ENCODE data around the gene ATXN10. TPM values are rescaled to one million over a fixed set of nuclear protein-coding genes. Genes with fewer than 3 reads are reported as not detected.
A peak's percentile ranks its signal among the peaks of the same experiment; 100 is the strongest.

Gene ATXN10
- polyA plus RNA-seq, 2 donors: 23.1 to 82.7 TPM

DNA sequence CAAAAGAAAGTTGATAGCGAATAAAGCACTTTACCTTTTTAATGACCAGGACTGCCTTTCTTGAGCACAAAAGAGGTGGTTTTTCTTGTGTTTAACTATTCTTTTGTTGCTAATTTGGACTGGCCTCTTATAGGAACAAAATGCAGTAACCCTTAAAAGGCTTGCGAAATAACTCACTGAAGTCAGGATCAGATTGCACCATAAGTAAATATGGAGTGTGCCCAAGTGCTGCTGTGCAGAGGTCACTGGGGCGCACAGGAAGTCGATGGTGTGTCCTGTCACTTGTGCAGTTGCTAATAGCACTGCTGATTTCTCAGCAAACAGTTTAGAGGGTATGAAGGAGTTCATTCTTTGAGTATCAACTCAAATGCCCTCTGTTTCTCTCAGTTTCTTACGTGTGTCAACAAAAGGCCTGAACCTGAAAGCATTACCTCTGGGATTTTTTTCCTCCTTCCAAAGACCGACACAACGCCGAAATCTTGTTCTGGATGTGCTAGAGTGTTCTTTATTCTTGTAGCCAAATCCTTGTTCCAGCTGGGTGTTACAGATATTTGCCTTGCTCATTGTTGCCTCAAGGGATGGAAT, 71.3 kb downstream of the ATXN10 start:
- Histone ChIP-seq H3K27me3 (ENCODE audit: control insufficient read depth in 1 of 2, insufficient read depth in 2 of 2, low read length in 2 of 2) (no peaks in the 10 kb centered on the region), H3K4me1 (ENCODE audit: control insufficient read depth in 2 of 2, insufficient read depth in 2 of 2, low read length in 1 of 2) (peaks cover 5% of the 10 kb centered on the region in 2 donors), H3K27ac (ENCODE audit: low read depth in 2 of 2, low read length in 1 of 2) (peak overlapping the region; percentile 55 to 77), H3K36me3 (ENCODE audit: control insufficient read depth in 2 of 2, insufficient read depth in 2 of 2, low read length in 1 of 2) (peaks cover 0 to 8% of the 10 kb centered on the region in 2 donors), H3K4me3 (ENCODE audit: low read depth in 1 of 2, low read length in 2 of 2) (no peak overlapping the region), H3K9me3 (ENCODE audit: control insufficient read depth in 2 of 2, insufficient read depth in 1 of 2, low read depth in 1 of 2, low read length in 1 of 2) (no peaks in the 10 kb centered on the region)
- 58 to 72% methylated on average over 8 of the region's 8 CpGs for WGBS, 2 donors

DNA sequence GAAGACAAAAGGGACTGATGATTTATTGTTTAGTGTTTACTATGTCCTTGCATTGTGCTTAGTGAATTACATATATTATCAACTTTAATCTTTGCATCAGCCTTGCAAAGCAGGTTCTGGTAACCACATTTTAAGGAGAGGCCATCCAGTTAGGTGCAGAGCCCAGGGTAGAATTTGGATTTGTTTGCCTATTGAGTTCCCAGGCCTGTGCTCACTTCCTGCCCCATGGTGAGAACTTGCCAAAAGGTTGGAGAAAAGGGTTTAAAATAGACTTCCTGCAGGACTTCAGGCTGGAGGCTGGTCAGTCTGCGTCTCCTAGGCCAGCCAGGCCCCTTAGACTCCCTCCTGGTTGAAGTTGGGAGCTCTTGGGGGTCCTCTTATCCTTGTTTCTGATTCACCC, 72.1 kb downstream of the ATXN10 start:
- no peaks in the 10 kb centered on the region for H3K27me3 ChIP-seq (ENCODE audit: control insufficient read depth in 1 of 2, insufficient read depth in 2 of 2, low read length in 2 of 2)
- H3K9me3 ChIP-seq (ENCODE audit: control insufficient read depth in 2 of 2, insufficient read depth in 1 of 2, low read depth in 1 of 2, low read length in 1 of 2): no peaks in the 10 kb centered on the region
- peaks cover 5% of the 10 kb centered on the region in 2 donors for H3K4me1 ChIP-seq (ENCODE audit: control insufficient read depth in 2 of 2, insufficient read depth in 2 of 2, low read length in 1 of 2)
- H3K4me3 ChIP-seq (ENCODE audit: low read depth in 1 of 2, low read length in 2 of 2): no peak overlapping the region
- 79 to 80% methylated on average over 1 of the region's 1 CpG for WGBS, 2 donors
- H3K27ac ChIP-seq (ENCODE audit: low read depth in 2 of 2, low read length in 1 of 2): peak overlapping the region; percentile 78 to 95
- H3K36me3 ChIP-seq (ENCODE audit: control insufficient read depth in 2 of 2, insufficient read depth in 2 of 2, low read length in 1 of 2): peaks cover 0 to 8% of the 10 kb centered on the region in 2 donors

- WGBS, 2 donors: 80 to 81% methylated on average over 5 of the region's 5 CpGs
Measured at GRCh38 chr22:45744442-45744841, 72.8 kb downstream of the ATXN10 start.

DNA sequence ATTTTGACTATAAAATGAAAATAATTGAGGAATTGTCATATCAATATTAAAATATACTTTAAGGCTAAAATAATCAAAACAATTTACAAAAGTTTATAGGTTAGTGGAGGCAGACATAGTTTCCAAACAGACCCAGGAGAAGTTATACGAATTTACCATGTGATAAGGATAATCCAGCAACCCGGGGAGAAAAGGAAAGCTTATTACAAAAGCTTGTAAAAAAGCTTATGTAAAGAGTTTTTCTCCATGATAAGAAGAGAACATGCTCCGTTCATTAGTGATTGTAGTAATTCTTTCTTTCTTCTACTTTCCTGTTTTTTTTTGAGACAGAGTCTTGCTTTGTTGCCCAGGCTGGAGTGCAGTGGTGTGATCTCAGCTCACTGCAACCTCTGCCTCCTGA, 79.0 kb downstream of the ATXN10 start:
- H3K4me3 ChIP-seq (ENCODE audit: low read depth in 1 of 2, low read length in 2 of 2): no peak overlapping the region
- H3K9me3 ChIP-seq (ENCODE audit: control insufficient read depth in 2 of 2, insufficient read depth in 1 of 2, low read depth in 1 of 2, low read length in 1 of 2): no peaks in the 10 kb centered on the region
- H3K27me3 ChIP-seq (ENCODE audit: control insufficient read depth in 1 of 2, insufficient read depth in 2 of 2, low read length in 2 of 2): no peaks in the 10 kb centered on the region
- peaks cover 2 to 6% of the 10 kb centered on the region in 2 donors for H3K4me1 ChIP-seq (ENCODE audit: control insufficient read depth in 2 of 2, insufficient read depth in 2 of 2, low read length in 1 of 2)
- 84 to 89% methylated on average over 3 of the region's 3 CpGs for WGBS, 2 donors
- H3K27ac ChIP-seq (ENCODE audit: low read depth in 2 of 2, low read length in 1 of 2): no peak overlapping the region
- H3K36me3 ChIP-seq (ENCODE audit: control insufficient read depth in 2 of 2, insufficient read depth in 2 of 2, low read length in 1 of 2): peaks cover 0 to 6% of the 10 kb centered on the region in 2 donors

More at GRCh38 chr22:45744442-45744841, 72.8 kb downstream of the ATXN10 start:
- Histone ChIP-seq H3K27me3 (ENCODE audit: control insufficient read depth in 1 of 2, insufficient read depth in 2 of 2, low read length in 2 of 2) (no peaks in the 10 kb centered on the region), H3K9me3 (ENCODE audit: control insufficient read depth in 2 of 2, insufficient read depth in 1 of 2, low read depth in 1 of 2, low read length in 1 of 2) (no peaks in the 10 kb centered on the region), H3K27ac (ENCODE audit: low read depth in 2 of 2, low read length in 1 of 2) (peak overlapping the region; percentile 78 to 95), H3K36me3 (ENCODE audit: control insufficient read depth in 2 of 2, insufficient read depth in 2 of 2, low read length in 1 of 2) (peaks cover 0 to 8% of the 10 kb centered on the region in 2 donors), H3K4me3 (ENCODE audit: low read depth in 1 of 2, low read length in 2 of 2) (no peak overlapping the region), H3K4me1 (ENCODE audit: control insufficient read depth in 2 of 2, insufficient read depth in 2 of 2, low read length in 1 of 2) (peaks cover 5% of the 10 kb centered on the region in 2 donors)

- H3K9me3 ChIP-seq (ENCODE audit: control insufficient read depth in 2 of 2, insufficient read depth in 1 of 2, low read depth in 1 of 2, low read length in 1 of 2): no peaks in the 10 kb centered on the region
- no peaks in the 10 kb centered on the region for H3K27me3 ChIP-seq (ENCODE audit: control insufficient read depth in 1 of 2, insufficient read depth in 2 of 2, low read length in 2 of 2)
- no peak overlapping the region for H3K27ac ChIP-seq (ENCODE audit: low read depth in 2 of 2, low read length in 1 of 2)
- 70 to 78% methylated on average over 2 of the region's 2 CpGs for WGBS, 2 donors
- peaks cover 2 to 6% of the 10 kb centered on the region in 2 donors for H3K4me1 ChIP-seq (ENCODE audit: control insufficient read depth in 2 of 2, insufficient read depth in 2 of 2, low read length in 1 of 2)
- no peak overlapping the region for H3K4me3 ChIP-seq (ENCODE audit: low read depth in 1 of 2, low read length in 2 of 2)
- peaks cover 0 to 6% of the 10 kb centered on the region in 2 donors for H3K36me3 ChIP-seq (ENCODE audit: control insufficient read depth in 2 of 2, insufficient read depth in 2 of 2, low read length in 1 of 2)
Measured at GRCh38 chr22:45752036-45752435, 80.4 kb downstream of the ATXN10 start.

GRCh38 chr22:45754822-45755221, 83.2 kb downstream of the ATXN10 start:
- no peaks in the 10 kb centered on the region for H3K9me3 ChIP-seq (ENCODE audit: control insufficient read depth in 2 of 2, insufficient read depth in 1 of 2, low read depth in 1 of 2, low read length in 1 of 2)
- H3K27me3 ChIP-seq (ENCODE audit: control insufficient read depth in 1 of 2, insufficient read depth in 2 of 2, low read length in 2 of 2): no peaks in the 10 kb centered on the region
- WGBS, 2 donors: 68 to 74% methylated on average over 3 of the region's 3 CpGs
- no peak overlapping the region for H3K27ac ChIP-seq (ENCODE audit: low read depth in 2 of 2, low read length in 1 of 2)
- H3K4me1 ChIP-seq (ENCODE audit: control insufficient read depth in 2 of 2, insufficient read depth in 2 of 2, low read length in 1 of 2): peaks cover 4 to 5% of the 10 kb centered on the region in 2 donors
- H3K36me3 ChIP-seq (ENCODE audit: control insufficient read depth in 2 of 2, insufficient read depth in 2 of 2, low read length in 1 of 2): peaks cover 0 to 6% of the 10 kb centered on the region in 2 donors
- H3K4me3 ChIP-seq (ENCODE audit: low read depth in 1 of 2, low read length in 2 of 2): no peak overlapping the region

GRCh38 chr22:45756558-45756957, 84.9 kb downstream of the ATXN10 start:
- 33 to 35% methylated on average over 1 of the region's 1 CpG for WGBS, 2 donors
- peak overlapping the region; percentile 47 for H3K27ac ChIP-seq (ENCODE audit: low read depth in 2 of 2, low read length in 1 of 2)

DNA sequence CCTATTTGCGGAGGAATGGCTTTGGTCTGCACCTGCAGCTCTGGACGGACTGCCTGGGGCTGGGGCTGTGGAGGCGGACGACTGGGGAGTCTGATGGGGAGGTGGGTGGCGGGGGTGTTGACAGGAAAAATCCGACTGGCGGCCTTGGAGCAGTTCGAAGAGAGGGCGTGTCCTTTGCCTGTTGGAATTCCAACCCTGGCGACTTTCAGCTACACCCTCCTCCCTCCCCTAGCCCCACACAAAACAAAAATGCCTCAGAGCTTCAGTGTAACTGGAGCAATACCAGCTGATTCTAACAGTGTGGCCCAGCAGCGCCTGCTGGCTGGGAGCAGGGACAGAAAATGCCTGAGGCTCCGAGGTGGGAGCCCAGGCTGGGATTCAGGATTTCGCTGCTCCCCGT, 85.4 kb downstream of the ATXN10 start:
- H3K4me3 ChIP-seq (ENCODE audit: low read depth in 1 of 2, low read length in 2 of 2): no peak overlapping the region
- H3K4me1 ChIP-seq (ENCODE audit: control insufficient read depth in 2 of 2, insufficient read depth in 2 of 2, low read length in 1 of 2): peaks cover 4 to 5% of the 10 kb centered on the region in 2 donors
- no peaks in the 10 kb centered on the region for H3K27me3 ChIP-seq (ENCODE audit: control insufficient read depth in 1 of 2, insufficient read depth in 2 of 2, low read length in 2 of 2)
- H3K27ac ChIP-seq (ENCODE audit: low read depth in 2 of 2, low read length in 1 of 2): peak overlapping the region; percentile 47
- no peaks in the 10 kb centered on the region for H3K9me3 ChIP-seq (ENCODE audit: control insufficient read depth in 2 of 2, insufficient read depth in 1 of 2, low read depth in 1 of 2, low read length in 1 of 2)
- 42 to 53% methylated on average over 14 of the region's 14 CpGs for WGBS, 2 donors
- peaks cover 0 to 6% of the 10 kb centered on the region in 2 donors for H3K36me3 ChIP-seq (ENCODE audit: control insufficient read depth in 2 of 2, insufficient read depth in 2 of 2, low read length in 1 of 2)

More at GRCh38 chr22:45756558-45756957, 84.9 kb downstream of the ATXN10 start:
- H3K4me3 ChIP-seq (ENCODE audit: low read depth in 1 of 2, low read length in 2 of 2): no peak overlapping the region
- peaks cover 0 to 6% of the 10 kb centered on the region in 2 donors for H3K36me3 ChIP-seq (ENCODE audit: control insufficient read depth in 2 of 2, insufficient read depth in 2 of 2, low read length in 1 of 2)
- H3K4me1 ChIP-seq (ENCODE audit: control insufficient read depth in 2 of 2, insufficient read depth in 2 of 2, low read length in 1 of 2): peaks cover 4 to 5% of the 10 kb centered on the region in 2 donors
- H3K27me3 ChIP-seq (ENCODE audit: control insufficient read depth in 1 of 2, insufficient read depth in 2 of 2, low read length in 2 of 2): no peaks in the 10 kb centered on the region
- H3K9me3 ChIP-seq (ENCODE audit: control insufficient read depth in 2 of 2, insufficient read depth in 1 of 2, low read depth in 1 of 2, low read length in 1 of 2): no peaks in the 10 kb centered on the region

DNA sequence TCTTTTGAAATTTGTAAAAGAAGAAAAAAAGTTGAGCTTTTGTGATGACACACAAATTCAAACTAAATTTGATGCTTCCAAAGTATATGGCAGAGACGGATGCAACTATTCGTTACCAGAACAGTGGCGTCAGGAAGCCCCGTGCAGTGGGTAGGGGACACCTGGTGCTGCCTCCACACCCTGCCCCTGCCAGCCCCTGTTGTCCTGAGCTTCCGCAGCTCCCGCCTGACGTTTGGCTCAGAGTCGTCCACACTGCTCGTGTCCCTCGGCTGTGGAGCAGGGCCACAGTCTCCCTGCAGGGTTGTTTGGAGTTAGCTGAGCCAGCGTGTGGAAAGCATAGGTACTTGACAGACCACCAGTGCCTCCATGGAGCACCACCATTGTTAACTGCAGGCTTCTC, 86.3 kb downstream of the ATXN10 start:
- peak overlapping the region; percentile 23 to 38 for H3K27ac ChIP-seq (ENCODE audit: low read depth in 2 of 2, low read length in 1 of 2)
- 61 to 68% methylated on average over 11 of the region's 11 CpGs for WGBS, 2 donors
- peaks cover 4 to 5% of the 10 kb centered on the region in 2 donors for H3K4me1 ChIP-seq (ENCODE audit: control insufficient read depth in 2 of 2, insufficient read depth in 2 of 2, low read length in 1 of 2)

DNA sequence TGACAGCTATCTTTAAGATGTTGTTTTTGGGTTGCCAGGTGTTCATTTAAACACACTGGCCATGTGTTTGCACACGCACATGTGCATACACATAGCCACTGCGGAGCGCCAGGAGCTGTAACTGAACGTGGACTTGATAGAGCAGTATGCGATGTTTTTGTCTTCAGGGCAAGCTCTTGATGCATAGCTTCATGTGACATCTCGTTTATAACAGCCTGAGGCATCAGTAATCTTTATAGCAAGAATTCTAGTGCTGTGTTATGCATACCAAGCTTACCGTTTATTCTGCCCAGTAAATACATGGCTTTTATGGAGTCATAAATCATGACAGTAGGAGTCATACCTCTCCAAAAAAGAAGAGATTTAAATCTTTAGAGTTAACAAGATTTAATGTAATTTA, 87.0 kb downstream of the ATXN10 start:
- H3K4me1 ChIP-seq (ENCODE audit: control insufficient read depth in 2 of 2, insufficient read depth in 2 of 2, low read length in 1 of 2): peaks cover 4 to 5% of the 10 kb centered on the region in 2 donors
- H3K4me3 ChIP-seq (ENCODE audit: low read depth in 1 of 2, low read length in 2 of 2): no peak overlapping the region
- WGBS, 2 donors: 51 to 53% methylated on average over 7 of the region's 7 CpGs
- H3K36me3 ChIP-seq (ENCODE audit: control insufficient read depth in 2 of 2, insufficient read depth in 2 of 2, low read length in 1 of 2): peaks cover 3 to 6% of the 10 kb centered on the region in 2 donors
- no peaks in the 10 kb centered on the region for H3K9me3 ChIP-seq (ENCODE audit: control insufficient read depth in 2 of 2, insufficient read depth in 1 of 2, low read depth in 1 of 2, low read length in 1 of 2)
- no peak overlapping the region for H3K27ac ChIP-seq (ENCODE audit: low read depth in 2 of 2, low read length in 1 of 2)
- no peaks in the 10 kb centered on the region for H3K27me3 ChIP-seq (ENCODE audit: control insufficient read depth in 1 of 2, insufficient read depth in 2 of 2, low read length in 2 of 2)

More for the DNA sequence above, 86.3 kb downstream of the ATXN10 start:
- Histone ChIP-seq H3K9me3 (ENCODE audit: control insufficient read depth in 2 of 2, insufficient read depth in 1 of 2, low read depth in 1 of 2, low read length in 1 of 2) (no peaks in the 10 kb centered on the region), H3K27me3 (ENCODE audit: control insufficient read depth in 1 of 2, insufficient read depth in 2 of 2, low read length in 2 of 2) (no peaks in the 10 kb centered on the region), H3K4me3 (ENCODE audit: low read depth in 1 of 2, low read length in 2 of 2) (no peak overlapping the region), H3K36me3 (ENCODE audit: control insufficient read depth in 2 of 2, insufficient read depth in 2 of 2, low read length in 1 of 2) (peaks cover 3 to 6% of the 10 kb centered on the region in 2 donors)

Measured in esophagus (tissue), 2 donors.